NCI-H774 (cell line): ENCODE measurements around the gene GID4.

Experiments used
- DNase-seq: peaks from one replicate; lab custom pipeline; 2025; lab: John Stamatoyannopoulos, UW

Gene GID4

DNA sequence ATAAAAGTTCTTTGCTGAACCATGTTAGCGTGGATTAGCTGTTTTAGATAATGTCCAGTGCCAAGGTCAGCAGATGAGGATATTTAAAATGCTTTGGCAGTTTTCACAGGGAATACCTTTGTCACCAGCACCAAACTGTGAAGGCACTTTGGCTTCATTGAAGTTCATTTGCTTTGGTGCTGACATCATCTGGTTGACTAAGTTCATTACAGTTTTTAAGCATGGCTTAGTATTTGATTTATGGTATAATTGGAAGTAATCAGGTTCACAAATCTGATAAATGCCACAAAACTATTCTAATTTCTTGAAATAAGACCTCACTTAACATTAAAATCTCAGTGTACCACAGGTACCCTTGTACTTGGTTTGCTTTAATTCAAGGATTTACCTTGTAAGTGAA, 4.3 kb downstream of the GID4 start:
- DNase-seq, result no peak

DNA sequence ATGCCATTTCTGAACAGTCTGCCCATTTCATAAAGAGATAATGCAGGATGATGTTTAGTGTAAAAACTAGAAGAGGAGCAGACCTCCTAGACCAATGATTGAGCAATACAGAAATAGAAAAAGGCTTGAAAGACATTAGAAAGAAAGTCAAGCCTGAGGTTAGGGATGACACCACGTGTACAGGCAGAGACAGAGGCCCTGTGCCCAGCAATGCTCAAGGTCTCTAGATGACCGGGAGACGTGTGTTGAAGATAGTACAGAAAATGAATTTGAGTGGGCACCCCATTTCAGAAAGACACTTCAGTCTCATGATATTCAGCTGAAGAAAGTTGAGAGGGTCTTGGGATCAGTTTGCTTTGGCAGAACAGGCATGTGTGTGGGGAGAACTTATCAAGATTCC, 5.4 kb downstream of the GID4 start:
- no peak for DNase-seq

DNA sequence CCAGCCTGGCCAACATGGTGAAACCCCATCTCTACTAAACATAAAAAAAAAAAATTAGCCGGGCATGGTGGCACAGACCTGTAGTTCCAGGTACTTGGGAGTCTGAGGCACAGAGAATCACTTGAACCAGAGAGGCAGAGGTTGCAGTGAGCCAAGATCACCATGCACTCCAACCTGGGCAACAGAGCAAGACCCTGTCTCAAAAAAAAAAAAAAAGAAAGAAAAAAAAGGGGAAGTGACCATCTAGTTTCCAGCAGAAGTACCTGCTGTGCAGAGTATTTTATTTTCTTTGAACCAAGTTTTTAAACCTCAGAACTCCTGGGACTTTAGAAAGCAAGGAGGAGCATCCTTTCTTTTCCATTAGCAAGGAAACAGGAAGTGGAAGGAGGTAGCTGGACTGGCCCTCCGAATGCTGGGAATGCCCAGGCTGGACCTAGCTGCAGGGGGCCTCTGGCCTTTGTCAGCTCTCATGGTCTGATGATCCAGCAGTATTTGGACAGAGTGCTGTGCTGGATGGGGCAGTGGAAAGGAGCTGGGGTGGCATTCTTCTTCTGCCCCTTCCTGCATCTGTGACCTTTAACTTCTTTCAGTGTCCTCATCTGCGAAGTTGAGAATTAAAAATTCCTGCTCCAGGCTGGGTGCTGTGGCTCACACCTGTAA, 6.6 kb downstream of the GID4 start:
- DNase-seq, result no peak

DNA sequence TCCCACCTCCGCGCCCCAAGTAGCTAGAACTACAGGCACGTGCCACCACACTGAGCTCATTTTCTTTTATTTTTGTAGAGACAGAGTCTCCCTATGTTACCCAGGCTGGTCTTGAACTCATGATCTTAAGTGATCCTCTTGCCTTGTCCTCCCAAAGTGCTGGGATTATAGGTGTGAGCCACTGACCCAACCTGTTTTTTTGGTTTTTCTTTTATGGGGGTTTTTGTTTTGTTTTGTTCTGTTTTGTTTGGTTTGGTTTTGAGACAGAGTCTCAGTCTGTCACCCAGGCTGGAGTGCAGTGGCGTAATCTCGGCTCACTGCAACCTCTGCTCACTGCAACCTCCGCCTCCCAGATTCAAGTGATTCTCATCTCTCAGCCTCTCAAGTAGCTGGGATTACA, 16.4 kb downstream of the GID4 start:
- no peak for DNase-seq

DNA sequence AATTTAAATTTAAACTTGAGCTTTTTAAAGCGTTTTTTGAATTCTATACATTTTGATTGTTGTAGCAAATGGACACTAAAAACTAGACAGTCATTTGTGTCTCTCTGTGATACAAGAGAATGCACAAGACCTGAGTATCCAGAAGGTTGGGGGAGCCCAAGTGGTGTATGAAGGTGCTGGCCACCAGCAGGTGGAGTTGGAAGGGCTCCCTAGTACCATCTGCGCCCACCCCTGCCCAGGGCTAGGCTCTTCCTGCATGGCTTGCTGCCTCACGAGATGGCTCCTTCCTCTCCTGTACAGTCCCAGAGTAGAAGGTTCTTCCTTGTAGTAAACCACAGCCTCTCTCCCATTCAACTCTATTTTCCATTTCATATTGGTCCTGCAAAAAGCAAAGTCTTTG, 17.0 kb downstream of the GID4 start:
- DNase-seq, result no peak

DNA sequence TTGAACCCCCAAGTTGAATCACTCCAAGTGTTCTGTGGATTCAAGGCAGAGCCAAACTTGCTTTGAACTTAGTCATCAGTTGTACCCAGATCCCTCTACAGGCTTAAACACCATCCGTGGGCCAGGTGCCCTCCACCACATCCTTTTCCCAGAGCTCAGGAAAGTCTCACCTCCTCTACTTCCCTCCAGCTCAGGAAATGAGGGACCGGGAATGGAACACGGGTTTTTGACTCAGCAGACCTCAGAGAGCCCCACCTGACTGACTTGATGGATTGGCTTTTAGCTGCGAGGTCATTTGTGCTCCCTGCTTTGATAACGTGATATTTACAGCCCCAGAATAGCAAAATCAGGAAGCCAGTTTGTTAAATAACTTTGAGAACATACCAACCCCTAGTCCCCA, 20.1 kb downstream of the GID4 start:
- DNase-seq, result no peak

DNA sequence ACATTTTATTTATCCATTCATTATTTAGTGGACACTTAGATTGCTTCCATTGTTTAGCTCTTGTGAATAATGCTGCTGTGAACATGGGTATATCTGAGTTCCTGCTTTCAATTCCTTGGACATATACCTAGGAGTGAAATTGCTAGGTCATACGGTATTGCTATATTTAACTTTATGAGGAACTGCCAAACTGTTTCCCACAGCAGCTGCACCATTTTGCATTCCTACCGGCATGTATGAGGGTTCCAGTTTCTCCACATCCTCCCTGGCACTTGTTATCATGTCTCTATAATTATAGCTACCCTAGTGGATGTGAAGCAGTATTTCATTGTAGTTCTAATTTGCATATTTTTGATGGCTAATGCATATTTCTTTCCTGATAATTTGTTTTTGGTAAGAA, 24.8 kb downstream of the GID4 start:
- DNase-seq, result no peak

DNA sequence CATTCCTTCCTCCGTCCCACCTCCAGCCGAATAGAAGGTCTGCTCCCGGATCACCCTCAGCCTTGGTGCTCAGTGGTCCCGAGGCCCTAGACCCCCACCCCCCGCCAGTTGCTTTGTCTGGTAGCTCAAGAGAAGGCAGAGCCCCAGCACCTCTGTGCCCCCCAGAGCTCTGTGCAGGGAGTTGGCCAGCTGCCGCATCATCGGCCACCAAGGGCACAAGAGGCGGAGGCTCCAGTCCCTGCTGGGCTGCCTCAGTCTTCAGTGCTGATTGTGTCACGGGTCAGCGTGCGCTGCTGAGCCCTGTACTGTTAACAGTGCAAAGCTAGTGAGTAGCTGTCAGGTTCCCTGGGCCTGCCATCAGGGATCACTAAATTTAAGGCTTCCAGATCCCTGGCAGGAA, 26.3 kb downstream of the GID4 start:
- no peak for DNase-seq

DNA sequence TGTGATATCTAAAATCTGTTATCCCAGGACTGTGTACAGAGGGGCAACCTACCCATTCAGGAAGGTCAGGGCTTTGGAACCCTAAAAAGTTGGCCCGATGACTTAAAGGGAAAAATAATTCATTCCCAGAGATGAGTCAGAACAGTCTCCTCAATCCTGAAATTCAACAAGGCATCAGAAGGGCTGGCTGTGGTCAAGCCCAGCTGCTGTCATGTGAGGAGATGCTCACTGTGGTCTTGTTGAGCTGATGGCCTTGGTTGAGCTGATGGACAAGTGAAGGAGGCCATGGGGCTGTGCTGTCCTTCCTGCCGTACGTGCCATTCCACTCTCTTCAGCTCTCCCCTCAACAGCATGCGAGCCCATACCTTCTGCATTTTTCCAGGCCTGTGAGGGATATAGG, 27.7 kb downstream of the GID4 start:
- no peak for DNase-seq

DNA sequence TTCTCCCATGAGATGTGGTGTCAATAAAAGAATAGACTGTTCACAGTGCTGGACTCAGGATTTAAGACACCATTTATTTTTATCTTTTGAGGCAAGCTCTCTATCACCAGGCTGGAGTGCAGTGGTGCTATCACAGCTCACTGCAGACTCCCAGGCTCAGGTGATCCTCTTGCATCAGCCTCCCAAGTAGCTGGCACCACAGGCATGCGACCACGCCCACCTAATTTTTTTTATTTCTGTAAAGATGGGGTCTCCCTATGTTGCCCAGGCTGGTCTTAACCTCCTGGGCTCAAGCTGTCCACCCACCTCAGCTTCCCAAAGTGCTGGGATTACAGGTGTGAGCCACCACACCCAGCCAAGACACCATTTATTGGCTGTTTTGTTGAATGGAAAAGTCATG, 29.9 kb downstream of the GID4 start:
- no peak for DNase-seq

DNA sequence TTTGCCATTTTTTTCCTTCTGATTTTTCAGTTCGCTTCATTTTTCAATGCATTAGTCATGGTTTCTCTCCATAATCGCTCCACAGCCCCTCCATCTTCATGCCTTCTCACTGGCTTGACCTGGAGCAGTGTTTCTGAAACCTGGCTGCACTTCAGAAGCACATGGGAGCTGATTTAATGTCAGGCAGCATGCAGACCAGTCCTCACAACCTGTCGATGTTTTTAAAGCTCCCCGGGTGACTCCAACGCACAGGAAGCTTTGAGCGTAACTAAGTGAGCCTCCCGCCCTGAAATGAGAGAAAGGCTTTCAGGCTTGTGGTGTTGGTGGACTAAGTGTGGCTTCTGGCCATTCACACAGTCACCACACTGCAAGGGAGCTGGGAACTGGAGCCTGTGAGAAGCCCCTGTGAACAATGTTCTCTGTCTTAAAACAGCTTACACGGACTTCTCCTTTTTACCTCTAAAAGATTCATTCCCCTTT, 31.7 kb downstream of the GID4 start:
- DNase-seq, result no peak

DNA sequence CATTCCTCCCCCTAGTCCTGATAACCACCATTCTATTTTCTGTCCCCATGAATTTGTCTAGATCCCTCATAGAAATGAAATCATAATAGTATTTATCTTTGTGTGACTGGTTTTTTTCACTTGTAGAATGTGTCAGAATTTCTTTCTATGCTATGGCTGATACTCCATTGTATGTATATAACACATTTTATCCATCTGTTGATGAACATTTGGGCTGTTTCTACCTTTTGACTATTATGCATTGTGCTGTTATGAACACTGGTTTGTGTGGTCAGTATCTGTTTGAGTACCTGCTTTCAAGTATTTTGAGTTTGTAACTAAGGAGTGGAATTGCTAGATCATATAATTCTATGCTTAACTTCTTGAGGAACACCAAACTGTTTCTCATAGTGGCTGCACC, 32.5 kb downstream of the GID4 start:
- no peak for DNase-seq

DNA sequence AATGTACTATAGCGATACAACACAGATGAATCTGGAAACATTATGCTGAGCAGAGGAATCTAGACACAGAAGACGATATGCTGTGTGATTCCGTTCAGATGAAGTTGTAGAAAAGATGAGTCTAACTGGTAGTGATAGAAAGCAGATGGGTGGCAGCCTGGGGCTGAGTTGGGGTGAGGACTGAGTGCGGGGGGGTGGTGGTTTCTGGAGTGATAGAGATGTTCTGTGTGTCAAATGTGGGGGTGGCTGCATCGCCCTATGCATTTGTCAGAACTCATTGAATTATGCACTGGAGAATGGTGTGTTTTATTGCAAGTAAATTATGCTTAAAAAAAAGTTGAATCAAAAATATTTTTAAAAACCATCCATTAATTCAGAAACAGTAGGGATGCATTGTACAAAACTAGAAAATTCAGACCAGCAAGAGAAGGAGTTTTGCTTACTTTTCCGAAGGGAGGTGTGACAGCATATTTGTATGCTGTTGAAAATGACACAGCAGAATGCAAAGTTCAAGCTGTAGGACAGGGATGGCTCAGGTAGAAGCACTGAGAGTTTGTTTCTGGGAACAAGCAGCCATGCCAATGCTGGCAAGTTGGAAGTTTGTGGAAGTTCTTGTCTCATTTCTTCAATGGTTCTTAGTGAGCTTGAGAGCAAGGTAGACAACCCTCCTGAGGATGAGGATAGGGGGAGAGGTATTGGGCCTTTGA, 35.5 kb downstream of the GID4 start:
- no peak for DNase-seq

DNA sequence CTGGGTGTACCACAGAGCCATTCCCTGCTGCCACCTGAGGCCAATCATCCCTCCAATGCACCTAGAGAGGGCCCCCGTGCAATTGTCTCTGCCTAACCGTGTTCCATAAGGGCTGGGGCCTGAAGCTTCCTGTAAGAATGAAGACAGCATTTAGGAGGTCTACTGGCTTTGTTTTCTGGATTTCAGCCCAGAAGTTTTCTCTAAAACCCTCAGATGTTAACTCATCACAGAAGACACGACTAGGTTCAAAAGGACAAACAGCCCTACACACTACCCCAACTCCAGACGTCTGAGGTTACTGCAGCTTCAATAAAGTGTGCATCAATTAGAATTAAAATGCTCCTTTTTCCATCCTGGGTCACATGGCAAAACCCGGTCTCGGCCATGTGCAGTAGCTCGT, 37.7 kb downstream of the GID4 start:
- no peak for DNase-seq

DNA sequence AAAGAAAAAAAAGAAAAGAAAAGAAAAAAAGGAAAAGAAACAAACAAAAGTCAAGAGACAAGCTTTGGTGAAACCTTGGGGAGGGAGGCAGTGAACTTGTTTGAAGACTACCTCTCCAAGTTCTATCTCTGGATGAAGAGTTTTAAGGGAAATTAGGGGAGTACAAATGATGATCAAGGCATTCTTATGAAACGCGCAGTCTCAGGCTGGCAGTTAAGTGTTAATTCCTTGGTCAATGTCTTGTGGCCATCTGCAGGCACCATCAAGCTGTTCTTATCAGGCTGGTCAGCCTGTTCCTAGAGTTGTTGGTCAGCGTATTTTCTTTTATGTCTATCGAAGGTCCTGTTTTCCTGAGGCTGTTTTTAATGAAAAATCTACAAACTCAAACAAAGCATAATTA, 40.3 kb downstream of the GID4 start:
- no peak for DNase-seq

DNA sequence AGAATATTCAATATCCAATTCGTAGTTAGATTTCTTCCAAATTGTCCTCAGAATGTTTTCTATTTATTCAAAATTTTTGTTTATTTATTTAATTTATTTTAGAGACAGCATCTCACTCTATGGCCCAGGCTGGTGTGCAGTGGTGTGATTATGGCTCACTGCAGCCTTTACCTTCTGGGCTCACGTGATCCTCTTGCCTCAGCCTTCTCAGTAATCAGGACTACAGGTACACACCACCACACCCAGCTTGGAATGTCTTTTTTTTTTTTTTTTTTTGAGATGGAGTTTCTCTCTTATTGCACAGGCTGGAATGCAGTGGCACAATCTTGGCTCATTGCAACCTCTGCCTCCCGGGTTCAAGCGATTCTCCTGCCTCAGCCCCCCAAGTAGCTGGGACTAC, 45.0 kb downstream of the GID4 start:
- DNase-seq, result no peak

DNA sequence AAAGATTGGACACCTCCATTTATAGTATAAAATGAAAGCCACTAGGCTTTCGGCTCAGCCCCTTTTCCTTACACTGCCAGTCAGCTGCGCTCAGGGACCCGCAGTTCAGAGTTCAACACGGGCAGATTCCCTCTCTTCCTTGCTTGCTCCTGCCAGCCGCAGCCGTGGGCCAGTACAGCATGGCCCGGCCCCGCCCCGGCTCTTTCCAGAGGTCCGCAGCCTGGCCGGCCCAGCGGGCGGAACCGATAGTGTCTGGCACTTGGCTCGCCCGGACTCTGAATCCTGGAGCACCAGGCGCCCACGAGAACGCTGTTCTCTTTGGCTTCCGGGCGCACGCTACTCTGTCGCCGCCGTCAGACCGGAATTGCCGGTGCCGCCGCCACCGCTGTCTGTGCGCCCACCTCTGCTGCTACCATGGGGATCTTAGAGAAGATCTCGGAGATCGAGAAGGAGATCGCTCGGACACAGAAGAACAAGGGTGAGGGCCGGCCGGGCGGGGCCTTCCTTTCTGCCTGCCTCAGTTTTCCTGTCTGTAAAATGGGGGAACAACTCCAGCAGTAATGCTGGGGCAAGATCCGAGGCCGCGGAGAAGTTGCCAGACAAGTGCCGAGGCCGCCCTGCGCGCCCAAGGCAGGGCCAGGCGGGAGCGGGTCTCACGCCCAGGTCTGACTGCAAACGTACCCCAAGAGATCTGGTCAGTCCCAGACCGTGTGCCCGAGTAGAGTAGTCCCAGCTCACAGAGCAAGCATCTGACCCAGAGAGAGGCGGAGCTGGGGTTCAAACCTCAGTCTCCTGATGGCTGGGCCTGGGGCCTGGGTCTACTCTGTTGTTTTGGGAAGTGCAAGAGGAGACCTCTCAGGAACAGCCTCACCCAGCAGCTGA, 48.6 kb downstream of the GID4 start, which contains the start of gene DRG2:
Gene DRG2 (plus strand): TSS at position 339 of the 882 bp plus-strand sequence. CDS start 76 bp downstream, at position 415.
- DNase-seq, result peak; percentile 76

DNA sequence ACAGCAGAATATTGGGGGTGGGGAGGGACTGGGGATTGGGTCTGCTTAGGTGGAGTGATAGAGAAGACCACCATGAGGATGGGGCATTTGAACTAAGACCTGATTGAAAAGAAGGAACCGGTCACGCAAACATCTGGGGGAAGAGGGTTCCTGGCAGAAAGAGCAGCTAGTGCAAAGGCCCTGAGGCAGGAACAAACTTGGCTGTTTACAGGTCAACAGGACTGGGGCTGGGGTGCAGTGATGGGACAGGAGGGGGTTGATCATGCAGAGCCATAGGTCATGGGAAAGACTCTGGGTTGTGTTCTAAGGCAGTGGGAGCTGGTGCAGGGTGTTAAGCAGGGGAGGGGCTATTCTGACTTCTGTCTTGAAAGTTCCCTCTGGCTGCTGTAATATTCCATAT, 50.4 kb downstream of the GID4 start:
- DNase-seq, result no peak

DNA sequence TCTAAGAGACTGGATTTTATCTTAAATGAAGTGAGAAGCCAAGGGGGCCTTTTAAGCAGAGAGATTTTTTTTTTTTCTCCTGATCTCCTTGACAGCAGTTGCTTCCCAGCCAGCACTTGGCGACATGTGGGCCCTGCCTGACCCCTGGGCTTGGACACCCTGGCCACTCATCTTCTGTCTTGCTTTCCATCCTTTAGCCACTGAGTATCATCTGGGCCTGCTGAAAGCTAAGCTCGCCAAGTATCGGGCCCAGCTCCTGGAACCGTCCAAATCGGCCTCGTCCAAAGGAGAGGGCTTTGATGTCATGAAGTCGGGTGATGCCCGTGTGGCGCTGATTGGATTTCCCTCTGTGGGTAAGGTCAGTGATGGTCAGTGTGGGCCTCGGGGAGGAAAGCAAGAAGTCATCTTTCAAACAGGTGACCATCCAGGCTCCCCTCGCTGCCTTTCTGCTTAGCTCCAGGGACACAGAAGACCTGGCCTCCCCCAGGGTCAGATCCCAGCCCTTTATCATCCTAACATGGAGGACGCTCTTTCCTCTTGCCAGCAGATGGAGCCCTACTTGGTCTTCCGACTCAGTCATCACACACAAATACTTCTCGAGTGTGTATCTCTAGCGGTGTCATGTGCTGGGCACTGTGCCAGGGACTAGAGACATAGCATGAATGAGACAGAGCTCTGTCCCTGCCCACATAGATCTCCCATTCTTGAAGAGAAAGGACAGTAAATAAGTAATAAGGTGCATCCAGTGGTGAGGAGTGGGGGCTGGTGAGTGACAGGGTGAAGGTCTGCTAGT, 54.6 kb downstream of the GID4 start:
- no peak for DNase-seq

DNA sequence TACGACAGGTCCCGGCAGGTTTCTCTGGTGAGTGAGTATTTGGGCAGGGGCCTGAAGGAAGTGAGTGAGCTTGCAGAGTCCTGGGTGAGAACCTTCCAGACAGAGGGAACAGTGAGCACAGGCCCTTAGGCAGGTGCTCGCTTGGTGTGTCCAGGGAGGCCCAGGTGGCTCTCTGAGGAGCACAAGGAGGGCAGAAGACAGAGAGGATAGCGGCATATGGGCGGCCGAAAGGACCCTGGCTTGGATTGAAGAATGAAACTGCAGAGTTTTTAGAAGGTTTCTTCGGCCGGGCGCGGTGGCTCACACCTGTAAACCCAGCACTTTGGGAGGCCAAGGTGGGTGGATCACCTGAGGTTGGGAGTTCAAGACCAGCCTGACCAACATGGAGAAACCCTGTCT, 55.2 kb downstream of the GID4 start:
- no peak for DNase-seq

DNA sequence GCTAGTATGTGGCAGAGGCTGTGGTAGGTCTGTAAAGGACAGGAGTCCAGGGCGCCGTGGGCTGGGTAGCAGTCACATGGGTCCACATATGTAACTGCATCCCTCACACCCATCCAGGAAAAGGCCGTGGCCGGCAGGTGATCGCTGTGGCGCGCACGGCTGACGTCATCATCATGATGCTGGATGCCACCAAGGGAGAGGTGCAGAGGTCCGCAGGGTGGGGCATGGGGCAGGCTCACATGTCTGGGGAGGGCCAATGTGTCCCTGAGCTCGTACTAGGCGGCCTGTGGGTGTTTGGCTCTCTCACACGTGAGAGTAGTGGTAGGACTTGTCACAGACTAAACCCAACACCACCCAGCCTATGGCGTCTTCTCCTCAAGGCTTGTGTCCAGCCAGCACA, 60.3 kb downstream of the GID4 start:
- no peak for DNase-seq

DNA sequence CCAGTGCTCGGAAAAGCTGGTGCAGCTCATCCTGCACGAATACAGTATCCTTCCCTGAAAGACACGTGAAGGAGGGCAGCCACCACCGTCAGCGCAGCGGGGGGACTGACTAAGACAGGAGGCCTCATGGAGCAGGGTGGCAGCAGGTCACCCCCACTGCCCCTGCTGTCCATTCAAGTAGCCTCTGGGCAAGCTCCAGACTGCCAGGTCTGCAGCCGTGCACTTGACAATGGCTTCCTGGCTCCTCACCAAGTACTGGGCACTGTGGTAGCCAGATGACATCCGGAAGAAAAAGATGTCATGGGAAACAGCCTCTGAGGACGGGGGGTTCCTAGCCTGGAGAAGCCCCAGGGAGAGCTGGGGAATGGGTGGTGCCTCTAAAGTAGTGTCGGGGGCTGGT, 61.4 kb downstream of the GID4 start:
- DNase-seq, result no peak
